HG02970 (cell line): ENCODE results near the gene NT5E.

Experiments
- ATAC-seq: cut with Tn5 transposase; IDR thresholded peaks from one replicate; pipeline ENCODE4 v1.9.1; 2021; ENCODE audit warnings: mild to moderate bottlenecking, moderate library complexity, moderate number of reproducible peaks; ENCODE audit not compliant: unreplicated experiment, low FRiP score

The NT5E gene

GRCh38 chr6:85421181-85421580 is 28.7 kb upstream of the NT5E start:
- no peak for ATAC-seq

DNA sequence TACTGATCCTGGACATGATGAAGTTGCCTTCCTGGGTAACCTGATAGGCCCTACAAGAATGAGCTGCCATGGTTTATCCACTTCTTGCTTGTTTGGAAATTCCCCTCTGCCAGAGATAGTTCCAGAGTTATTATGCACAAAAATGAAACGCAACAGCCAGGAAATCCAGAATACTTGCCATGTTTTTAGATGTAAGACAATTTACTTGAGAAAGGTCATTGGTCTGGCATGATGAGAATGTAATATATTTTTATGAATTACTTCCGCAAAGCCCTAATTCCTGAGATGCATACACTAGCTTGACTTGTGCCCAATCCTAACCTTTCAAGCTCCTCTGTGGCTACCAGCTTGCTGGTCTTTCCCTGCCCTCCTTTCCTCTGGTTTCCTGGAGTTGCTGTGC is 27.9 kb upstream of the NT5E start:
- no peak for ATAC-seq

DNA sequence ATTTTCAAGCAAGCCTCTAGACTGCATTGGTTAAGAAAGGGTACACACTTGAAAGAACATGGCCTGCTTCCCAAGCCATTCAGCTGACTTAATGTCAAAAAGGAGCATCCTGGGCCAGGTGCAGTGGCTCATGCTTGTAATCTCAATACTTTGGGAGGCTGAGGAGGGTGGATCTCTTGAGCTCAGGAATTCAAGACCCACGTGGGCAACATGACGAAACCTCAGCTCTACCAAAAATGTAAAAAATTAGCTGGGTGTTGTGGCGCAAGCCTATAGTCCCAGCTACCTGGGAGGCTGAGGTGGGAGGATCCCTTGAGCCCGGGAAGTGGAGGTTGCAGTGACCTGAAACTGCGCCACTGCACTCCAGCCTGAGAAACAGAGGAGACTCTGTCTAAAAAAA is 26.9 kb upstream of the NT5E start:
- ATAC-seq: no peak

GRCh38 chr6:85424981-85425380 is 24.9 kb upstream of the NT5E start:
- ATAC-seq: no peak

- ATAC-seq: no peak
Measured at GRCh38 chr6:85425997-85426396, 23.9 kb upstream of the NT5E start.

- ATAC-seq: no peak
Measured at GRCh38 chr6:85428486-85428885, 21.4 kb upstream of the NT5E start.

DNA sequence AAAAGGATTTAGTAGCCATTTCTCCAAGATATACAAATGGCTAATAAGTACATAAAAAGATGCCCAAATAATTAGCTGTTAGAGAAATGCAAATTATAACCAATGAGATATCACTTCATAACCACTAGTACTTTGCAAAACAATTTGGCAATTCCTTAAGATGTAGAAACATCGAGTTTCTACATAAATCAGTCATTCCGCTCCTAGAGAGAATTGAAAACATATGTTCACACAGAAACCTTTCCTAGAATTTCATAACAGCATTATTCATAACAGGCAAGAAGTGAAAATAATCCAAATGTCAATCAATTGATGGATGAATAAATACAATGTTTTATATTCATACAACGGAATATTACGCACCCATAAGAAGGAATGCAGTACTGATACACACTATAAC is 20.5 kb upstream of the NT5E start:
- no peak for ATAC-seq

- no peak for ATAC-seq
Measured at GRCh38 chr6:85431271-85431670, 18.6 kb upstream of the NT5E start.

GRCh38 chr6:85432554-85432953 is 17.3 kb upstream of the NT5E start:
- ATAC-seq: no peak

GRCh38 chr6:85435851-85436250 is 14.0 kb upstream of the NT5E start:
- no peak for ATAC-seq

GRCh38 chr6:85436411-85436810 is 13.5 kb upstream of the NT5E start:
- no peak for ATAC-seq

DNA sequence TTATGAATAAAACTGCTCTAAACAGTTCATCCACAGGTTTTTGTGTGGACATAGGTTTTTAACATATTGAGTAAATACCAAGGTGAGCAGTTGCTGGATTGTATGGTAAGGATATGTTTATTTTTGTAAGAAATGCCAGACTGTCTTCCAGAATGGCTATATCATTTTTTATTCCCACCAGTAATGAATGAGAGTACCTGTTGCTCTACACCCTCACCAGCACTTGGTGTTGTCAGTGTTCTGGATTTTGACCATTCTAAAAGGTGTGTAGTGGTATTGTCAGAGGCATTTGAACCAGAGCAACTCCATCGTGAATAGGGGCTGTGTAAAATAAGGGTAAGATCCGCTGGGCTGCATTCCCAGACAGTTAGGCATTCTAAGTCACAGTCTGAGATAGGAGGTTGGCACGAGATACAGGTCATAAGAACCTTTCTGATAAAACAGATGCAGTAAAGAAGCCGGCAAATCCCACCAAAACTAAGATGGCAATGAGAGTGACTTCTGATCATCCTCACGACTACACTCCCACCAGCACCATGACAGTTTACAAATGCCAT is 12.9 kb upstream of the NT5E start:
- ATAC-seq: no peak

DNA sequence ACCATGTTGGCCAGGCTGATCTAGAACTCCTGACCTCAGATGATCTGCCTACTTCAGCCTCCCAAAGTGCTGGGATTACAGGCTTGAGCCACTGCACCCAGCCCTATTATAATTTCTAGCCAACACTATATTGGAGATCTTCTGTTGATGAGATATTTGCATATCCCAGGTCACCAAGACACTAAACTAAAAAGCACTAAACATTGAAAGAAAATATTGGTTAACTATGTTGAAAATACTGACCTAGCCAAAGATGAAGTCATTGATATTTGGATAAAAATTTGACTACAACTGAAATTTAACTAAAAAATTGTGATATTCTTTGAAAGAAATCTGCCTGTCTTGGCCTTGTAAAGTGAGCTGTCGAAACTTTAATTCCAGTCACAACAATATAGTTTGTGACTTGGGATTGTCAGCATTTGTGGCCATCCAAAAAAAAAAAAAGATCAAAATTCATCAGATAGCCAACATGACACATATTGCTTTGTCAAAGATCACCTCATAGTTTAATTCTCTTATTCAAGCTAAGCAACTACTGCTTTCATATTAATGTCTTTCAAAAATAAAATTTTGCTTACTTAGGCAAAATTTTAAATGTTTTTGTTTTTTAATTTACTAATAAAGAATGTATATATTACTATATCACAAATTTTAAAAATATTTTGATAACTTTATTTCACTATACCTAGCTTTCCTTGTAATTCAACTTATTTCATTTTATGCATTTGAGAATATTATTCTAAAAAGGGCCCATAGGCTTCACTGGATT is 6.3 kb upstream of the NT5E start:
- no peak for ATAC-seq

DNA sequence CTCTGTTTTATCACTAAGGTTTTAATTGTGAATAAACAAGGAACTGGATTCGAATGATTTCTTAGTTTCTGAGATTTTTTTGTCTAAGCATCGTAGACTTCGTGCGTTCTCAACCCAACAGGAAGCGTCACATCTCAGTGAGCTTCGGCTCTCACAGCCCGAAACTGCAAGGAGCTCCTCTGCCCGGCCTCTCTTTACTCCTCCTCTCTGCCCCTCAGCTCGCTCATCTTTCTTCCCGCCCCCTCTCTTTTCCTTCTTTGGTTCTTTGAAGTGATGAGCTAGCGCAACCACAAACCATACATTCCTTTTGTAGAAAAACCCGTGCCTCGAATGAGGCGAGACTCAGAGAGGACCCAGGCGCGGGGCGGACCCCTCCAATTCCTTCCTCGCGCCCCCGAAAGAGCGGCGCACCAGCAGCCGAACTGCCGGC is 480 bp upstream of the NT5E start:
- peak; percentile 81 for ATAC-seq

DNA sequence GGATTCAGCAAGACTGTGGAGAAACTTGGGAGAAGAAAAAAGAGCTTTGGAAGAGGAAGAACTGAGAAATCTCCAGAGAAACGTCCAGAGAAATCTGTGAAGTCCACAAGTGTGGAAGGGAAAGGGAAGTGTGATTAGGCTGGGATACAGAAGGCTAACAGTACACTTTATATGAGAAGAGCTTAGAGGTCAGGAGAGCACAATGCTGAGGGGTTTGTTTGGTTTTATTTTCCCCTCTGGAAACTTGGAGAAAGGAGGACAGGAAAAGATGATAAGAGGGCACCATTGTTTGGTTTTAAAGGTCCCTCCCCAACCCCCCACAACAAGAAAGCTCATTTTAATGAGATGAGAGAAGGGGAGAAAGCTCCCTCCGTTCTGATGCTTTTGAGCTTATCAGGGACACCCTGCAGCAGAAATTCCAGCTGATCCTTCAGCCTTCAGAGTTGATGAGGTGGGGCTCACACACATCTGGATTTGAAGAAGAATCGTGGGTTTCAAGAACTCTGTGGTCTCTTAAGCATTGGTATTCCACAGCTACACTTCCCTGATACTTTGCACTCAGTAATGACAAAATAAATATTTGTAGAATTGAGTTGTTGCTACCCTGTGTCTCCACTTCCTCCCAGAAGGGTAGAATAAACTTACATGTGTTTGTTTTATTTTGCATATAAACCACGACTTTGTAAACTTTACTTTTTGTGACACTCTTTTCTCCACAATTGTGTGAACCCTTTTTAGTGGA is 1.9 kb downstream of the NT5E start:
- ATAC-seq: no peak

DNA sequence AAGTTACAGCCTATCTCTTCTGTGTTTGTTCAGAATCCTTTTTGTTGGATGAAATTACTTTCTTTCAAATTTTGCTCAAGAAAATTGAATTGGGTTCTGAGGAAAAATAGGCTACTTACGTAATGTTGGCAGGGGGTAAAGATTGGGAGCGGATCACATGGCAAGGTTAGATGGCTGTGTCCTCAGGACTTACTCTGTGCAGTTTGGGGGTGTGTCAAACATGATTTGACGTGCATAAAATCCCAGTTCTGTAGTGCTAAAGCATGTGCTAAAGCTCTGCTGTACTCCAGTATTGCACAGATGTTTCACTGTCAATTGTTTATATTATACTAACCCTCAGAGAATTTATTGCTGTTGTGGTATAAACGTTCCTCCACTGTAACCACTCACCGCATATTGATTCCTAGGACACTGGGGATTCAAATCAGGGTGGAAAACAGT is 2.6 kb downstream of the NT5E start:
- no peak for ATAC-seq

DNA sequence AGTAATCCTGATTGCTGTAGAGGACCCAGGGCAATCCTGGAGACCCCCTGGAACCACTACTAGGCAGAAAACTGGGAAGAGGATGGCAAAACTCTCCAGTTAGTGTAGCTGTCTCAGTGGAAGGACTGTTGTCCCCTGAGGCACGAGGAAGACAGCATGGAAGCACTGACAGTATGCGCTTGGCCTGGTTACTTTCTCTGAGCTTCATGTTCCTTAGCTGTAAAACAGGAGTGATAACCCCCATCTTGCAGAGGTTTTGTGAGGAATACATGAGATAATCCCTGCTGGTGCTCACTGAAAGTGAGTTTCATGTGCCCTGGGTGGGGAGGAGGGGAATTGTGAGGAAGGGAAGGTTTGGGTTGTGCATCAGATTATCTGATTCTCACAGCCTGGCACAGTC is 3.2 kb downstream of the NT5E start:
- ATAC-seq: no peak

- ATAC-seq: no peak
Measured at GRCh38 chr6:85453490-85453889, 3.6 kb downstream of the NT5E start.

GRCh38 chr6:85455471-85456026 is 5.7 kb downstream of the NT5E start:
- ATAC-seq: no peak

GRCh38 chr6:85456782-85457181 is 6.9 kb downstream of the NT5E start:
- no peak for ATAC-seq

GRCh38 chr6:85458184-85458583 is 8.3 kb downstream of the NT5E start:
- no peak for ATAC-seq
